ENCODE measurements around the gene TRERF1.

- TF ChIP-seq CTCF (IDR thresholded peaks at IDR 0.05) = no peak
- TF ChIP-seq POLR2AphosphoS5 (IDR thresholded peaks at IDR 0.05; ENCODE audit: low read depth, low read length) = no peak
- TF ChIP-seq SIN3A (IDR thresholded peaks at IDR 0.05; ENCODE audit: borderline replicate concordance, low read depth, low read length) = no peak
- no peak for TF ChIP-seq TCF12 (IDR thresholded peaks at IDR 0.05)
- TF ChIP-seq NFIC (IDR thresholded peaks at IDR 0.05; ENCODE audit: borderline replicate concordance) = no peak
- no peak for TF ChIP-seq RXRA (IDR thresholded peaks at IDR 0.05; ENCODE audit: borderline replicate concordance, low read depth)
- TF ChIP-seq USF2 (IDR thresholded peaks at IDR 0.05; ENCODE audit: borderline replicate concordance, low read depth, low read length) = no peak
- no peak for TF ChIP-seq TEAD4 (IDR thresholded peaks at IDR 0.05; ENCODE audit: borderline replicate concordance, insufficient read depth)
- no peak for TF ChIP-seq EZH2phosphoT487 (IDR thresholded peaks at IDR 0.05; ENCODE audit: borderline replicate concordance, low read depth)
- no peak for TF ChIP-seq MAX (IDR thresholded peaks at IDR 0.05; ENCODE audit: low read depth)
- TF ChIP-seq EP300 (IDR thresholded peaks at IDR 0.05; ENCODE audit: borderline replicate concordance in 1 of 2, low read depth in 1 of 2, low read length in 1 of 2) = no peak
Measured at GRCh38 chr6:42182101-42182500, 269.6 kb downstream of the TRERF1 start.

Measured in SK-N-SH (cell line).